ENCODE data around the gene PARD3B.

GRCh38 chr2:205438241-205438640 lies 893.0 kb downstream of the PARD3B start:
- TF ChIP-seq POLR2A (IDR thresholded peaks at IDR 0.05) = no peak
- TF ChIP-seq, protein P1, sequence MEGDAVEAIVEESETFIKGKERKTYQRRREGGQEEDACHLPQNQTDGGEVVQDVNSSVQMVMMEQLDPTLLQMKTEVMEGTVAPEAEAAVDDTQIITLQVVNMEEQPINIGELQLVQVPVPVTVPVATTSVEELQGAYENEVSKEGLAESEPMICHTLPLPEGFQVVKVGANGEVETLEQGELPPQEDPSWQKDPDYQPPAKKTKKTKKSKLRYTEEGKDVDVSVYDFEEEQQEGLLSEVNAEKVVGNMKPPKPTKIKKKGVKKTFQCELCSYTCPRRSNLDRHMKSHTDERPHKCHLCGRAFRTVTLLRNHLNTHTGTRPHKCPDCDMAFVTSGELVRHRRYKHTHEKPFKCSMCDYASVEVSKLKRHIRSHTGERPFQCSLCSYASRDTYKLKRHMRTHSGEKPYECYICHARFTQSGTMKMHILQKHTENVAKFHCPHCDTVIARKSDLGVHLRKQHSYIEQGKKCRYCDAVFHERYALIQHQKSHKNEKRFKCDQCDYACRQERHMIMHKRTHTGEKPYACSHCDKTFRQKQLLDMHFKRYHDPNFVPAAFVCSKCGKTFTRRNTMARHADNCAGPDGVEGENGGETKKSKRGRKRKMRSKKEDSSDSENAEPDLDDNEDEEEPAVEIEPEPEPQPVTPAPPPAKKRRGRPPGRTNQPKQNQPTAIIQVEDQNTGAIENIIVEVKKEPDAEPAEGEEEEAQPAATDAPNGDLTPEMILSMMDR (IDR thresholded peaks at IDR 0.05) = no peak
